HEK293 (cell line): ENCODE measurements around the gene ABCB10.

Source experiments
- BCL11A ChIP-seq: fragments of 450-650 bp; formaldehyde crosslinking; IDR thresholded peaks from 2 replicates; pipeline ENCODE4 v1.5.1; 2016; ENCODE audit warnings: low read depth, missing biosample characterization, missing genetic modification characterization
- RBAK ChIP-seq: fragments of 450-650 bp; formaldehyde crosslinking; IDR thresholded peaks from 2 replicates; pipeline ENCODE4 v1.5.1; 2016; ENCODE audit warnings: missing biosample characterization, missing genetic modification characterization
- WT1 ChIP-seq: fragments of 450-650 bp; formaldehyde crosslinking; IDR thresholded peaks from 2 replicates; pipeline ENCODE4 v1.5.1; 2016; ENCODE audit warnings: missing biosample characterization, missing genetic modification characterization
- YY1 ChIP-seq: fragments of 450-650 bp; formaldehyde crosslinking; IDR thresholded peaks from 2 replicates; pipeline ENCODE4 v1.5.1; 2018; ENCODE audit warnings: missing biosample characterization, missing genetic modification characterization
- ZNF626 ChIP-seq: fragments of 450-650 bp; sonication (Bioruptor Pico); formaldehyde crosslinking; IDR thresholded peaks from 2 replicates; pipeline ENCODE4 v1.5.1; 2018; ENCODE audit warnings: missing biosample characterization, missing genetic modification characterization, inconsistent platforms
- ZNF654 ChIP-seq: fragments of 450-650 bp; formaldehyde crosslinking; IDR thresholded peaks from 2 replicates; pipeline ENCODE4 v1.5.1; 2016; ENCODE audit warnings: low read depth, missing biosample characterization, missing genetic modification characterization
- ZSCAN30 ChIP-seq: fragments of 450-650 bp; IDR thresholded peaks from 2 replicates; pipeline ENCODE4 v1.5.1; 2018; ENCODE audit warnings: missing biosample characterization, mild to moderate bottlenecking, missing genetic modification characterization, moderate library complexity
- TF ChIP-seq, protein P1 (sequence below): fragments of 450-650 bp; formaldehyde crosslinking; conservative IDR thresholded peaks from 2 replicates; pipeline ENCODE4 v1.5.1; 2016; ENCODE audit warnings: low read depth, missing biosample characterization, missing genetic modification characterization
- TF ChIP-seq, protein P2 (sequence below): fragments of 450-650 bp; formaldehyde crosslinking; IDR thresholded peaks from 2 replicates; pipeline ENCODE4 v1.5.1; 2016; ENCODE audit warnings: missing biosample characterization, missing genetic modification characterization
- TF ChIP-seq, protein P3 (sequence below): fragments of 450-650 bp; formaldehyde crosslinking; IDR thresholded peaks from 2 replicates; pipeline ENCODE4 v1.5.0; 2017; ENCODE audit warnings: missing biosample characterization, missing genetic modification characterization, borderline replicate concordance

DNA sequence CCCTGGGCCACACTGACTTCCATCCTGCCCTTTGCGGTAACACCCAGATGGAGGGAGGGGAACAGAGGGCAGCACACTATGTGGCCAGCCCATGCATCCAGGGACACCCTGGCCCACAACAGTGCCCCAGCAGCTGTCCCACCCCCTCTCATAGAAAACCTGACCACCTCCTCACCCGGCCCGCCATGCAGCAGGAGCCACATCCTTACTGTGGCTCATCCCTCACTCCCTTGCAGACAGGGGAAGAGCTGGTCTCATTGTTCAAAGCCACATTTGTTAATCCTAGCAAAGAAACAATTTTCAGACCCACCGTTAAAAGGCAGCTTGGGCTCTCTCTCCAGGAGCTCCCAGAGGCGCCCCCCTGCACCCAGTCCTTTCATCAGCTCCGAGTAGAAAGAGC lies 27.2 kb downstream of the ABCB10 start:
- TF ChIP-seq YY1, result no peak
- TF ChIP-seq, protein P1, sequence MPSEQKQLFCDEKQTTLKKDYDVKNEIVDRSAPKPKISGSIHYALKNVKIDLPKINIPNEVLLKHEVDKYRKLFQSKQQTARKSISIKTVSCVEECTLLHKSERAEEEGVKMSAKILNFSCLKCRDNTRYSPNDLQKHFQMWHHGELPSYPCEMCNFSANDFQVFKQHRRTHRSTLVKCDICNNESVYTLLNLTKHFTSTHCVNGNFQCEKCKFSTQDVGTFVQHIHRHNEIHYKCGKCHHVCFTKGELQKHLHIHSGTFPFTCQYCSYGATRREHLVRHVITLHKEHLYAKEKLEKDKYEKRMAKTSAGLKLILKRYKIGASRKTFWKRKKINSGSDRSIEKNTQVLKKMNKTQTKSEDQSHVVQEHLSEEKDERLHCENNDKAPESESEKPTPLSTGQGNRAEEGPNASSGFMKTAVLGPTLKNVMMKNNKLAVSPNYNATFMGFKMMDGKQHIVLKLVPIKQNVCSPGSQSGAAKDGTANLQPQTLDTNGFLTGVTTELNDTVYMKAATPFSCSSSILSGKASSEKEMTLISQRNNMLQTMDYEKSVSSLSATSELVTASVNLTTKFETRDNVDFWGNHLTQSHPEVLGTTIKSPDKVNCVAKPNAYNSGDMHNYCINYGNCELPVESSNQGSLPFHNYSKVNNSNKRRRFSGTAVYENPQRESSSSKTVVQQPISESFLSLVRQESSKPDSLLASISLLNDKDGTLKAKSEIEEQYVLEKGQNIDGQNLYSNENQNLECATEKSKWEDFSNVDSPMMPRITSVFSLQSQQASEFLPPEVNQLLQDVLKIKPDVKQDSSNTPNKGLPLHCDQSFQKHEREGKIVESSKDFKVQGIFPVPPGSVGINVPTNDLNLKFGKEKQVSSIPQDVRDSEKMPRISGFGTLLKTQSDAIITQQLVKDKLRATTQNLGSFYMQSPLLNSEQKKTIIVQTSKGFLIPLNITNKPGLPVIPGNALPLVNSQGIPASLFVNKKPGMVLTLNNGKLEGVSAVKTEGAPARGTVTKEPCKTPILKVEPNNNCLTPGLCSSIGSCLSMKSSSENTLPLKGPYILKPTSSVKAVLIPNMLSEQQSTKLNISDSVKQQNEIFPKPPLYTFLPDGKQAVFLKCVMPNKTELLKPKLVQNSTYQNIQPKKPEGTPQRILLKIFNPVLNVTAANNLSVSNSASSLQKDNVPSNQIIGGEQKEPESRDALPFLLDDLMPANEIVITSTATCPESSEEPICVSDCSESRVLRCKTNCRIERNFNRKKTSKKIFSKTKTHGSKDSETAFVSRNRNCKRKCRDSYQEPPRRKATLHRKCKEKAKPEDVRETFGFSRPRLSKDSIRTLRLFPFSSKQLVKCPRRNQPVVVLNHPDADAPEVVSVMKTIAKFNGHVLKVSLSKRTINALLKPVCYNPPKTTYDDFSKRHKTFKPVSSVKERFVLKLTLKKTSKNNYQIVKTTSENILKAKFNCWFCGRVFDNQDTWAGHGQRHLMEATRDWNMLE, result no peak
- TF ChIP-seq RBAK (tag by site-specific recombination), result no peak
- TF ChIP-seq, protein P2, sequence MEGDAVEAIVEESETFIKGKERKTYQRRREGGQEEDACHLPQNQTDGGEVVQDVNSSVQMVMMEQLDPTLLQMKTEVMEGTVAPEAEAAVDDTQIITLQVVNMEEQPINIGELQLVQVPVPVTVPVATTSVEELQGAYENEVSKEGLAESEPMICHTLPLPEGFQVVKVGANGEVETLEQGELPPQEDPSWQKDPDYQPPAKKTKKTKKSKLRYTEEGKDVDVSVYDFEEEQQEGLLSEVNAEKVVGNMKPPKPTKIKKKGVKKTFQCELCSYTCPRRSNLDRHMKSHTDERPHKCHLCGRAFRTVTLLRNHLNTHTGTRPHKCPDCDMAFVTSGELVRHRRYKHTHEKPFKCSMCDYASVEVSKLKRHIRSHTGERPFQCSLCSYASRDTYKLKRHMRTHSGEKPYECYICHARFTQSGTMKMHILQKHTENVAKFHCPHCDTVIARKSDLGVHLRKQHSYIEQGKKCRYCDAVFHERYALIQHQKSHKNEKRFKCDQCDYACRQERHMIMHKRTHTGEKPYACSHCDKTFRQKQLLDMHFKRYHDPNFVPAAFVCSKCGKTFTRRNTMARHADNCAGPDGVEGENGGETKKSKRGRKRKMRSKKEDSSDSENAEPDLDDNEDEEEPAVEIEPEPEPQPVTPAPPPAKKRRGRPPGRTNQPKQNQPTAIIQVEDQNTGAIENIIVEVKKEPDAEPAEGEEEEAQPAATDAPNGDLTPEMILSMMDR (tag by site-specific recombination), result no peak
- no peak for TF ChIP-seq BCL11A (tag by site-specific recombination)
- TF ChIP-seq ZNF626 (tag by site-specific recombination), result no peak
- TF ChIP-seq WT1 (tag by site-specific recombination), result no peak
- no peak for TF ChIP-seq ZSCAN30 (tag by site-specific recombination)
- TF ChIP-seq, protein P3, sequence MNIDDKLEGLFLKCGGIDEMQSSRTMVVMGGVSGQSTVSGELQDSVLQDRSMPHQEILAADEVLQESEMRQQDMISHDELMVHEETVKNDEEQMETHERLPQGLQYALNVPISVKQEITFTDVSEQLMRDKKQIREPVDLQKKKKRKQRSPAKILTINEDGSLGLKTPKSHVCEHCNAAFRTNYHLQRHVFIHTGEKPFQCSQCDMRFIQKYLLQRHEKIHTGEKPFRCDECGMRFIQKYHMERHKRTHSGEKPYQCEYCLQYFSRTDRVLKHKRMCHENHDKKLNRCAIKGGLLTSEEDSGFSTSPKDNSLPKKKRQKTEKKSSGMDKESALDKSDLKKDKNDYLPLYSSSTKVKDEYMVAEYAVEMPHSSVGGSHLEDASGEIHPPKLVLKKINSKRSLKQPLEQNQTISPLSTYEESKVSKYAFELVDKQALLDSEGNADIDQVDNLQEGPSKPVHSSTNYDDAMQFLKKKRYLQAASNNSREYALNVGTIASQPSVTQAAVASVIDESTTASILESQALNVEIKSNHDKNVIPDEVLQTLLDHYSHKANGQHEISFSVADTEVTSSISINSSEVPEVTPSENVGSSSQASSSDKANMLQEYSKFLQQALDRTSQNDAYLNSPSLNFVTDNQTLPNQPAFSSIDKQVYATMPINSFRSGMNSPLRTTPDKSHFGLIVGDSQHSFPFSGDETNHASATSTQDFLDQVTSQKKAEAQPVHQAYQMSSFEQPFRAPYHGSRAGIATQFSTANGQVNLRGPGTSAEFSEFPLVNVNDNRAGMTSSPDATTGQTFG (tag by site-specific recombination), result no peak
- no peak for TF ChIP-seq ZNF654 (tag by site-specific recombination)
